ENCODE data around the gene GTF3C1.
A peak's percentile ranks its signal among the peaks of the same experiment; 100 is the strongest.

GTF3C1 gene

DNA sequence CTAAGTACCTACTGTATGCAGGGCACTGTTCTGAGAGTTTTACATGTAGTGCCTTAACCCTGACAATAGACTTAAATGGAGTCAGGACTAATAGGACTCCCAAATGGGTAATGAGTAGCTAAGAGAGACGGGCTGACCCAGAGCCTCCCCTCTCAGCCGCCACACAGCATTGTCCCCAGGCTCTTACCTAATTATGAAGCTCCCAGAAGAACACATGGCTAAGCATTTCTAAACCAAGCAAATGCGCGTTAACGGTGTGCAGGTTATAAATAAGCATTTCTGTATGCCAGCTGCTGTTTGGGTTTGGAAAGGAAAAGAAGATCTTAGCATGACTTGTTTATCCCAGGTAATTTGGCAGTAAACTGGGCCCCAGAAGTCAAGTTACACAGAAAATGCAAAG is 14.5 kb upstream of the GTF3C1 start:
- H3K4me3 ChIP-seq (ENCODE audit: low read length), result no peak overlapping the region
- no peak for TF ChIP-seq CTCF (conservative IDR thresholded peaks at IDR 0.05; ENCODE audit: low read depth, low read length)
- DNase-seq (ENCODE audit: low read depth), result no peak

GRCh38 chr16:27561216-27561615 is 11.5 kb upstream of the GTF3C1 start:
- no peak for DNase-seq (ENCODE audit: low read depth)
- H3K4me3 ChIP-seq (ENCODE audit: low read length), result no peak overlapping the region
- no peak for TF ChIP-seq CTCF (conservative IDR thresholded peaks at IDR 0.05; ENCODE audit: low read depth, low read length)

GRCh38 chr16:27558932-27559331 is 9.2 kb upstream of the GTF3C1 start:
- TF ChIP-seq CTCF (conservative IDR thresholded peaks at IDR 0.05; ENCODE audit: low read depth, low read length), result no peak
- no peak overlapping the region for H3K4me3 ChIP-seq (ENCODE audit: low read length)
- DNase-seq (ENCODE audit: low read depth), result no peak

DNA sequence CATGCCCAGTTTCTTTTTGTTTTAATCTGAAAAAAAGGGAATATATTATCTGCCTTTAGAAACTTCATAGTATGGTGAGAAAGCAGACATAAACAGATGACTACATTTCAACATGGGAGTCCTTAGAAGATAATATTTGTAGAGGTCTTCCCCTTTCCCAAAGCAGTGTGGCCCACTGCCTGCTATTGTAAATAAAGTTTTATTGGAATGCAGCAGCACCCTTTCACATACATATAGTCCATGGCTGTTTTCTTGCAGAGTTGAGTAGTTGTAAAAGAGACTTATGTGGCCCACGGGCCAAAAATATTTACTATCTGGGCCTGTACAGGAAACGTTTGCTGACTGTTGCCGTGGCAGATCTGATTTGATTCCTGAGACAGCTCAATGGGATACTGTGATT is 8.7 kb upstream of the GTF3C1 start:
- H3K4me3 ChIP-seq (ENCODE audit: low read length), result no peak overlapping the region
- TF ChIP-seq CTCF (conservative IDR thresholded peaks at IDR 0.05; ENCODE audit: low read depth, low read length), result no peak
- no peak for DNase-seq (ENCODE audit: low read depth)

- no peak for TF ChIP-seq CTCF (conservative IDR thresholded peaks at IDR 0.05; ENCODE audit: low read depth, low read length)
- no peak for DNase-seq (ENCODE audit: low read depth)
- no peak overlapping the region for H3K4me3 ChIP-seq (ENCODE audit: low read length)
Observed at GRCh38 chr16:27556471-27556870, 6.8 kb upstream of the GTF3C1 start.

- TF ChIP-seq CTCF (conservative IDR thresholded peaks at IDR 0.05; ENCODE audit: low read depth, low read length), result no peak
- H3K4me3 ChIP-seq (ENCODE audit: low read length), result peak overlapping the region; percentile 100
- no peak for DNase-seq (ENCODE audit: low read depth)
Observed at GRCh38 chr16:27551036-27551435, 1.3 kb upstream of the GTF3C1 start.

DNA sequence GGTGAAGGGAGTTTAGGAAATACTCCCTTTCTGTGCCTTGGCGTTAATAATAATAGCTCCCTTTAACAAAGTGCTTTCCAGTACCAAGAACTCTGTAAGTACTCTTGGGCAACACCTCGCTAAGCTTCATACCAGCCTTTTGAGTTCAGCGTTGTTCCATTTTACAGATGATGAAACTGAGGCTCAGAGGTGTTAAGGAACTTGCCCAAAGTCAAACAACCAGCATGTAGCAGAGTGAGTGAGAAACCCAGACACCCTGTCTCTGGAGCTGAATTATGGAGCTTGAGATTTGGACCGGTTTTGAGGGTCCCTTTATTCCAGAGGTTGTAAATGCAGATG is 838 bp upstream of the GTF3C1 start:
- TF ChIP-seq CTCF (conservative IDR thresholded peaks at IDR 0.05; ENCODE audit: low read depth, low read length), result no peak
- H3K4me3 ChIP-seq (ENCODE audit: low read length), result peak overlapping the region; percentile 100
- no peak for DNase-seq (ENCODE audit: low read depth)
